HepG2 (cell line): Measurements from ENCODE around the gene LEPROT. TPM values are rescaled to one million over a fixed set of nuclear protein-coding genes. Genes with fewer than 3 reads are reported as not detected.

Source experiments
- CENPBD1 ChIP-seq: sonication (generic); formaldehyde crosslinking; IDR thresholded peaks from 2 replicates; pipeline ENCODE4 v1.8.0; 2022; ENCODE audit warnings: missing genetic modification reagents, low read depth, mild to moderate bottlenecking, borderline replicate concordance
- CSRNP1 ChIP-seq: sonication (generic); formaldehyde crosslinking; IDR thresholded peaks from 2 replicates; pipeline ENCODE4 v1.8.1; 2023; ENCODE audit warnings: mild to moderate bottlenecking, missing genetic modification reagents
- E2F1 ChIP-seq: sonication (generic); formaldehyde crosslinking; IDR thresholded peaks from 2 replicates; pipeline ENCODE4 v1.5.0; 2020; ENCODE audit warnings: missing genetic modification reagents
- EHMT2 ChIP-seq: fragments of 200-600 bp; sonication (generic); IDR thresholded peaks from 2 replicates; pipeline ENCODE4 v1.7.0; 2017; ENCODE audit warnings: antibody characterized with exemption, low read depth, low read length, borderline replicate concordance
- GLI4 ChIP-seq: sonication (generic); formaldehyde crosslinking; IDR thresholded peaks from 2 replicates; pipeline ENCODE4 v1.5.1; 2020; ENCODE audit warnings: missing genetic modification reagents, mild to moderate bottlenecking, moderate library complexity, borderline replicate concordance
- HDAC2 ChIP-seq: sonication (generic); formaldehyde crosslinking; IDR thresholded peaks from 2 replicates; pipeline ENCODE4 v1.4.0; 2020; ENCODE audit warnings: missing genetic modification reagents
- HHEX ChIP-seq: IDR thresholded peaks from 2 replicates; pipeline ENCODE4 v1.6.1; 2016; ENCODE audit warnings: control low read depth
- KDM1A ChIP-seq: IDR thresholded peaks from 2 replicates; pipeline ENCODE4 v1.6.1; 2016; ENCODE audit warnings: missing compliant biosample characterization
- KDM6A ChIP-seq: IDR thresholded peaks from 2 replicates; pipeline ENCODE4 v1.6.1; 2016; ENCODE audit warnings: low read depth
- NCOA5 ChIP-seq: sonication (generic); formaldehyde crosslinking; IDR thresholded peaks from 2 replicates; pipeline ENCODE4 v1.4.0; 2020; ENCODE audit warnings: missing genetic modification reagents
- NR2F6 ChIP-seq, 2 experiments: IDR thresholded peaks; 2 replicates each; pipeline ENCODE4 v1.6.1; 2016; ENCODE audit warnings: antibody characterized with exemption in 1 of 2, mild to moderate bottlenecking in 1 of 2
- PHF20 ChIP-seq: sonication (generic); formaldehyde crosslinking; IDR thresholded peaks from 2 replicates; pipeline ENCODE4 v1.5.0; 2020; ENCODE audit warnings: mild to moderate bottlenecking, missing genetic modification reagents
- PHF21A ChIP-seq: sonication (generic); formaldehyde crosslinking; IDR thresholded peaks from 2 replicates; pipeline ENCODE4 v1.5.0; 2020; ENCODE audit warnings: mild to moderate bottlenecking, missing genetic modification reagents
- RBM39 ChIP-seq: fragments of 200-400 bp; formaldehyde crosslinking; IDR thresholded peaks from one replicate; pipeline ENCODE4 v1.6.1; 2018; ENCODE audit warnings: antibody characterized with exemption, mild to moderate bottlenecking, low read depth, low read length; ENCODE audit not compliant: poor library complexity, severe bottlenecking
- SKIL ChIP-seq: sonication (generic); formaldehyde crosslinking; IDR thresholded peaks from 2 replicates; pipeline ENCODE4 v1.8.0; 2022; ENCODE audit warnings: missing genetic modification reagents, mild to moderate bottlenecking, moderate library complexity, borderline replicate concordance
- TBX2 ChIP-seq: sonication (generic); formaldehyde crosslinking; IDR thresholded peaks from 2 replicates; pipeline ENCODE4 v1.5.0; 2020; ENCODE audit warnings: missing genetic modification reagents, mild to moderate bottlenecking, borderline replicate concordance
- TCF7 ChIP-seq: sonication (generic); IDR thresholded peaks from 2 replicates; pipeline ENCODE4 v1.6.1; 2016; ENCODE audit warnings: antibody characterized with exemption, low read depth
- TEAD3 ChIP-seq: optimal IDR thresholded peaks from 2 replicates; pipeline ENCODE3; 2016; ENCODE audit warnings: borderline replicate concordance
- ZBTB21 ChIP-seq: sonication (generic); formaldehyde crosslinking; IDR thresholded peaks from 2 replicates; pipeline ENCODE4 v1.4.0; 2020; ENCODE audit warnings: missing genetic modification reagents
- ZBTB42 ChIP-seq: sonication (generic); formaldehyde crosslinking; IDR thresholded peaks from 2 replicates; pipeline ENCODE4 v1.5.0; 2020; ENCODE audit warnings: mild to moderate bottlenecking, missing genetic modification reagents
- ZNF331 ChIP-seq: sonication (generic); formaldehyde crosslinking; IDR thresholded peaks from 2 replicates; pipeline ENCODE4 v1.4.0; 2020; ENCODE audit warnings: missing genetic modification reagents
- ZNF670 ChIP-seq: sonication (generic); formaldehyde crosslinking; IDR thresholded peaks from 2 replicates; pipeline ENCODE4 v1.8.0; 2022; ENCODE audit warnings: mild to moderate bottlenecking, missing genetic modification reagents, borderline replicate concordance
- ZNF770 ChIP-seq: sonication (generic); formaldehyde crosslinking; IDR thresholded peaks from 2 replicates; pipeline ENCODE4 v1.5.0; 2020; ENCODE audit warnings: mild to moderate bottlenecking, missing genetic modification reagents
- polyA plus RNA-seq, 8 experiments: library from polyadenylated mRNA; depleted of rRNA in 3 of 8; stranded (reverse) in 7 of 8; unstranded in 1 of 8; fragments of >200 nt; fragmentation: Illumina TruSeq in 4 of 8; extraction: Trizol in 4 of 8; gene quantifications; 2 replicates each; pipeline versions ENCODE4 v1.2.1 to v1.2.3, GENCODE V29; 2011 to 2016; ENCODE audit warnings: low read depth in 4 of 8, missing spikeins in 1 of 8, mixed read lengths in 1 of 8; ENCODE audit not compliant: insufficient read depth in 1 of 8
- total RNA-seq, 5 experiments: library from RNA; depleted of rRNA; stranded (reverse); fragments of >200 nt; fragmentation: Illumina TruSeq; extraction: Trizol; gene quantifications; 2 replicates each; pipeline ENCODE4 v1.2.3, GENCODE V29; 2016; ENCODE audit warnings: low read depth in 1 of 5

LEPROT gene
- total and polyA plus RNA-seq, 2 of the 13 experiments (the other 11 are each of a cell fraction or from before 2014, with no cell fraction given): 36.8 to 51.4 TPM

GRCh38 chr1:65483993-65484754 lies 63.7 kb downstream of the LEPROT start (continued):
- no peak for TF ChIP-seq CSRNP1 (CRISPR knock-in tag)
- TF ChIP-seq GLI4: no peak
- peak; percentile 54 for TF ChIP-seq TEAD3 (CRISPR knock-in tag)
- TF ChIP-seq KDM1A (CRISPR knock-in tag): peak; percentile 22; the same call in 1 of the 2 replicates
- TF ChIP-seq NR2F6 (IDR thresholded peaks at IDR 0.05): peak; percentile 83
- no peak for TF ChIP-seq NR2F6 (CRISPR knock-in tag; IDR thresholded peaks at IDR 0.05)
- TF ChIP-seq TBX2 (CRISPR knock-in tag): peak; percentile 83
- TF ChIP-seq ZNF670 (CRISPR knock-in tag): peak; percentile 57; the same call in 1 of the 2 replicates
- peak; percentile 44; the same call in 1 of the 2 replicates for TF ChIP-seq PHF21A (CRISPR knock-in tag)
- TF ChIP-seq TCF7: peak; percentile 91
- TF ChIP-seq PHF20 (CRISPR knock-in tag): no peak
- peak; percentile 63; the same call in 1 of the 2 replicates for TF ChIP-seq EHMT2
- peak; percentile 49; the same call in 1 of the 2 replicates for TF ChIP-seq ZNF331 (CRISPR knock-in tag)
- no peak for TF ChIP-seq CENPBD1 (CRISPR knock-in tag)
- peak; percentile 69; the same call in 1 of the 2 replicates for TF ChIP-seq HDAC2 (CRISPR knock-in tag)
- peak; percentile 43 for TF ChIP-seq ZNF770 (CRISPR knock-in tag)
- TF ChIP-seq KDM6A (CRISPR knock-in tag): peak; percentile 61; the same call in 1 of the 2 replicates
- TF ChIP-seq ZBTB42 (CRISPR knock-in tag): no peak
- no peak for TF ChIP-seq E2F1
- TF ChIP-seq SKIL (CRISPR knock-in tag): 0 out of 2 replicates have a peak, but pooled peaks have one; percentile 25
- no peak for TF ChIP-seq RBM39
- no peak for TF ChIP-seq NCOA5 (CRISPR knock-in tag)
- TF ChIP-seq ZBTB21 (CRISPR knock-in tag): peak; percentile 56; the same call in 1 of the 2 replicates
- peak; percentile 82 for TF ChIP-seq HHEX (CRISPR knock-in tag)
